Neural cell (in vitro differentiated cells): ENCODE data around the gene OPN1LW. TPM values are rescaled to one million over a fixed set of nuclear protein-coding genes. Genes with fewer than 3 reads are reported as not detected.

Source experiments
- H2AFZ ChIP-seq: fragments of 200-600, 300-800 bp; sonication (generic), shearing (Covaris generic); 2 replicates; pipeline ENCODE4 v1.6.0; 2014; ENCODE audit warnings: low read depth, mild to moderate bottlenecking, antibody characterized with exemption, low read length, moderate library complexity
- H3F3A ChIP-seq: fragments of 200-600 bp; shearing (Covaris generic); 2 replicates; pipeline ENCODE4 v1.6.1; 2016; ENCODE audit warnings: mild to moderate bottlenecking, moderate library complexity, mixed read lengths, antibody characterized with exemption, low read length; ENCODE audit not compliant: insufficient read depth, poor library complexity, severe bottlenecking
- H3K27ac ChIP-seq: fragments of 200-600, 300-800 bp; sonication (generic), shearing (Covaris generic); 2 replicates; pipeline ENCODE4 v1.5.1; 2014; ENCODE audit warnings: mild to moderate bottlenecking, low read length, moderate library complexity
- H3K27me3 ChIP-seq: fragments of 300-800, 200-600 bp; sonication (generic), shearing (Covaris generic); 2 replicates; pipeline ENCODE4 v1.6.0; 2014; ENCODE audit warnings: mild to moderate bottlenecking, low read depth, low read length, moderate library complexity; ENCODE audit not compliant: insufficient read depth
- H3K36me3 ChIP-seq: fragments of 300-800, 200-600 bp; sonication (generic), shearing (Covaris generic); 2 replicates; pipeline ENCODE4 v1.5.1; 2014; ENCODE audit warnings: mild to moderate bottlenecking, antibody characterized with exemption, low read length, moderate library complexity; ENCODE audit not compliant: insufficient read depth
- H3K4me2 ChIP-seq: fragments of 300-800, 200-600 bp; sonication (generic), shearing (Covaris generic); 2 replicates; pipeline ENCODE4 v1.6.0; 2014; ENCODE audit warnings: mild to moderate bottlenecking, low read length
- H3K4me3 ChIP-seq: fragments of 300-800, 200-600 bp; sonication (generic), shearing (Covaris generic); 2 replicates; pipeline ENCODE4 v1.5.1; 2014; ENCODE audit warnings: mild to moderate bottlenecking, low read length, moderate library complexity
- H3K79me2 ChIP-seq: fragments of 200-600 bp; shearing (Covaris generic); replicated peaks from 2 replicates; pipeline ENCODE4 v1.6.0; 2014; ENCODE audit warnings: mild to moderate bottlenecking, low read length, moderate library complexity; ENCODE audit not compliant: insufficient read depth
- H3K9ac ChIP-seq: fragments of 300-800, 200-600 bp; sonication (generic), shearing (Covaris generic); 2 replicates; pipeline ENCODE4 v1.6.1; 2016; ENCODE audit warnings: mild to moderate bottlenecking, low read length, mixed read lengths
- H3K9me2 ChIP-seq: fragments of 200-600 bp; shearing (Covaris generic); 2 replicates; pipeline ENCODE4 v1.6.1; 2016; ENCODE audit warnings: mild to moderate bottlenecking, low read length, mixed read lengths; ENCODE audit not compliant: insufficient read depth
- H3K9me3 ChIP-seq: fragments of 200-600, 300-800 bp; sonication (generic), shearing (Covaris generic); 2 replicates; pipeline ENCODE4 v1.6.1; 2016; ENCODE audit warnings: mild to moderate bottlenecking, mixed run types, low read length, moderate library complexity, mixed read lengths
- H4K20me1 ChIP-seq: fragments of 200-600 bp; shearing (Covaris generic); 2 replicates; pipeline ENCODE4 v1.6.1; 2016; ENCODE audit warnings: mild to moderate bottlenecking, mixed run types; ENCODE audit not compliant: insufficient read depth
- EP300 ChIP-seq: fragments of 450-650 bp; conservative IDR thresholded peaks from 2 replicates; pipeline ENCODE4 v1.6.1; 2014; ENCODE audit warnings: antibody characterized with exemption, mild to moderate bottlenecking, moderate library complexity; ENCODE audit not compliant: poor library complexity, severe bottlenecking
- EZH2 ChIP-seq: fragments of 200-600, 300-800 bp; shearing (Covaris generic), sonication (generic); IDR thresholded peaks from 2 replicates; pipeline ENCODE4 v1.6.1; 2014; ENCODE audit warnings: antibody characterized with exemption, low read length, borderline replicate concordance, mild to moderate bottlenecking; ENCODE audit not compliant: insufficient read depth, poor library complexity, severe bottlenecking
- MXI1 ChIP-seq: fragments of 450-650 bp; conservative IDR thresholded peaks from 2 replicates; pipeline ENCODE4 v1.6.1; 2014; ENCODE audit warnings: antibody characterized with exemption, mild to moderate bottlenecking; ENCODE audit not compliant: poor library complexity, severe bottlenecking
- POLR2AphosphoS5 ChIP-seq: IDR thresholded peaks from 2 replicates; pipeline ENCODE4 v1.6.1; 2012
- RAD21 ChIP-seq: fragments of 450-650 bp; conservative IDR thresholded peaks from 2 replicates; pipeline ENCODE4 v1.6.1; 2014; ENCODE audit warnings: antibody characterized with exemption, mild to moderate bottlenecking, moderate library complexity
- REST ChIP-seq: IDR thresholded peaks from 2 replicates; pipeline ENCODE4 v1.6.1; 2012; ENCODE audit warnings: borderline replicate concordance
- SMC3 ChIP-seq: fragments of 450-650 bp; conservative IDR thresholded peaks from 2 replicates; pipeline ENCODE4 v1.6.1; 2014; ENCODE audit warnings: antibody characterized with exemption, mild to moderate bottlenecking, moderate library complexity; ENCODE audit not compliant: poor library complexity
- TAF1 ChIP-seq: IDR thresholded peaks from 2 replicates; pipeline ENCODE4 v1.6.1; 2012; ENCODE audit warnings: low read depth
- polyA plus RNA-seq: library from polyadenylated mRNA; depleted of rRNA; stranded (reverse); fragments of >200 nt; gene quantifications from 2 replicates; pipeline ENCODE4 v1.2.3, GENCODE V29; 2014
- TF ChIP-seq, protein P1 (sequence below): fragments of 450-650 bp; IDR thresholded peaks from 2 replicates; pipeline ENCODE4 v1.5.1; 2014; ENCODE audit warnings: antibody characterized with exemption, mild to moderate bottlenecking, moderate library complexity; ENCODE audit not compliant: poor library complexity, severe bottlenecking

Gene OPN1LW
- polyA plus RNA-seq, 1 donor from 2014 or later, result not detected

DNA sequence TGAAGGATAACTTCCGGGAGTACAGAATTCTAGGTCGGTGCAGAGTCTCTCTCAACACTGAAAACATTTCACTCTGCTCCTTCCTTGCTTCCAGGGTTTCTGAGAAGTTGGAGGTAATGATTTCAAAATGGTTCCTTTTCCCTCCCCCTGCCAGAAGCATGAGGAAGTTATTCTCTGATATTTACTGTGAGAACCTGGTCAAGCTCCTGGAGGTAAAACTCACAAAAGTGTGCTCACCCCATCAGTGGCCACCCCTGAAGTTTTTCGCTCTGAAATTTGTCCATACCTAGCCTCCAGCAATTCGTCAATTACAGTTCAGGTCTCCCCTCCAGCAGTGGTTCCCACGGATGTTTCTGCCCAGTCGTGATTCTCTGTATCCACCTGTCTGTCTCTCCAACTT, 30.3 kb upstream of the OPN1LW start:
- no peaks in the 10 kb centered on the region for H3K27me3 ChIP-seq
- H2AFZ ChIP-seq, result no peak overlapping the region
- H3K9me2 ChIP-seq, result no peaks in the 10 kb centered on the region
- H3K9me3 ChIP-seq, result no peaks in the 10 kb centered on the region
- no peak overlapping the region for H3K9ac ChIP-seq
- no peak overlapping the region for H3K27ac ChIP-seq
- H4K20me1 ChIP-seq, result no peaks in the 10 kb centered on the region
- H3K79me2 ChIP-seq, result no peaks in the 10 kb centered on the region
- no peak overlapping the region for H3K4me3 ChIP-seq
- H3K4me2 ChIP-seq, result no peak overlapping the region
- H3K36me3 ChIP-seq, result no peaks in the 10 kb centered on the region
- no peak for TF ChIP-seq EP300
- no peak for TF ChIP-seq REST
- no peak for TF ChIP-seq POLR2AphosphoS5
- TF ChIP-seq MXI1, result no peak
- TF ChIP-seq RAD21, result no peak
- TF ChIP-seq SMC3, result no peak
- TF ChIP-seq, protein P1, sequence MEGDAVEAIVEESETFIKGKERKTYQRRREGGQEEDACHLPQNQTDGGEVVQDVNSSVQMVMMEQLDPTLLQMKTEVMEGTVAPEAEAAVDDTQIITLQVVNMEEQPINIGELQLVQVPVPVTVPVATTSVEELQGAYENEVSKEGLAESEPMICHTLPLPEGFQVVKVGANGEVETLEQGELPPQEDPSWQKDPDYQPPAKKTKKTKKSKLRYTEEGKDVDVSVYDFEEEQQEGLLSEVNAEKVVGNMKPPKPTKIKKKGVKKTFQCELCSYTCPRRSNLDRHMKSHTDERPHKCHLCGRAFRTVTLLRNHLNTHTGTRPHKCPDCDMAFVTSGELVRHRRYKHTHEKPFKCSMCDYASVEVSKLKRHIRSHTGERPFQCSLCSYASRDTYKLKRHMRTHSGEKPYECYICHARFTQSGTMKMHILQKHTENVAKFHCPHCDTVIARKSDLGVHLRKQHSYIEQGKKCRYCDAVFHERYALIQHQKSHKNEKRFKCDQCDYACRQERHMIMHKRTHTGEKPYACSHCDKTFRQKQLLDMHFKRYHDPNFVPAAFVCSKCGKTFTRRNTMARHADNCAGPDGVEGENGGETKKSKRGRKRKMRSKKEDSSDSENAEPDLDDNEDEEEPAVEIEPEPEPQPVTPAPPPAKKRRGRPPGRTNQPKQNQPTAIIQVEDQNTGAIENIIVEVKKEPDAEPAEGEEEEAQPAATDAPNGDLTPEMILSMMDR, result no peak
- no peak for TF ChIP-seq TAF1
- TF ChIP-seq EZH2, result no peak
- no peaks in the 10 kb centered on the region for H3F3A ChIP-seq

DNA sequence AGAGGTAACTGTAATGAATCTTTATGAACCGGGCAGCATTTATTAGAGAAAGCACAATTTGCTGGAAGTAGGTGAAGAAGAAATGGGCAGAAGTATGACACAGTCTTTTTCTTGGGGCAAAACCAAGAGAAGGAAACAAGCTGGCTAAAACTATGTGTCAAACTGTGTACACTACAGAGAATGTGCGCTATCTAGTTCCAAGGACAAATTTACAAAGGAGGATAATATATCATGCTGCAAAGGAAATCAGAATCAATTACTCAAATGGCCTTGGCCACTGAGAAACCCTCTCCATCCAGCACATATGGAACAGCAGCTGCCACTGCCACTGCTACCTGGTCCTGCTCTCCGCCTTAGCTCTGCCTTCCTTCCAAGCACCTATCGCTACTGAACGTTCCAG, 29.4 kb upstream of the OPN1LW start:
- Histone ChIP-seq H2AFZ (no peak overlapping the region), H3K36me3 (no peaks in the 10 kb centered on the region), H3F3A (no peaks in the 10 kb centered on the region), H3K27me3 (no peaks in the 10 kb centered on the region), H3K9me2 (no peaks in the 10 kb centered on the region), H3K27ac (no peak overlapping the region), H3K79me2 (no peaks in the 10 kb centered on the region), H3K9ac (no peak overlapping the region), H3K9me3 (no peaks in the 10 kb centered on the region), H4K20me1 (no peaks in the 10 kb centered on the region), H3K4me3 (no peak overlapping the region), H3K4me2 (no peak overlapping the region)
- TF ChIP-seq, protein P1, result no peak
- no peak for TF ChIP-seq EP300
- no peak for TF ChIP-seq EZH2
- TF ChIP-seq MXI1, result no peak
- TF ChIP-seq REST, result no peak
- no peak for TF ChIP-seq SMC3
- TF ChIP-seq POLR2AphosphoS5, result no peak
- TF ChIP-seq TAF1, result no peak
- TF ChIP-seq RAD21, result no peak
